ENCODE data around the gene RASAL2. TPM values are rescaled to one million over a fixed set of nuclear protein-coding genes. Genes with fewer than 3 reads are reported as not detected.
A peak's percentile ranks its signal among the peaks of the same experiment; 100 is the strongest.
"Not testable (repeated sequence)": the region's sequence is repeated elsewhere in the genome, so short reads cannot be mapped to it uniquely, and the experiment has no call there.

Gene RASAL2
- total and polyA plus RNA-seq, 5 donors: 6.9 to 34.3 (median 28.4) TPM

DNA sequence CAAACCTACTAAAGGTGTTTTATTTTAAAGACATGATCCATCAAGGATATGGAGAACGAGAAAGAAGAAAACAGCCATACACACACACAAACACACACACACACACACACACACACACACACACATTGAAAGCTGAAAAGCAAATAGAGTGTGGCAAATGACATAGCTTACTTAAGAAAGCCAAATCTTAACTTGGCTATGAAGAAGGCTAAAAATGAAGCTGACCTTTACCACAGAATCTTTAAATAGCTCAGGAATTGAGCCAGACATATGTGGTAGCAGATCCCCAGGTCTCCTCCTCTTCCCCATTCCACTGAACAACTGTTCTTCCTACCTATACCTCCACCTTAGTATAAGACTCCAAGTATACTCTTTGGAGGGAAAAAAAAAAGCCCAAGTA lies 217.3 kb downstream of the RASAL2 start:
- no peaks in the 10 kb centered on the region for H3K4me1 ChIP-seq (ENCODE audit: control insufficient read depth, insufficient read depth, low read length)
- WGBS: 71% methylated on average over 1 of the region's 1 CpG
- DNase-seq: no peak
- peak; percentile 22 to 57 for ATAC-seq
- intact Hi-C loops (cut with DNase I): loop anchor here in 3 of 4 donors (5.0 to 10.0 kb wide), 3 partner anchors 181 to 194 kb away; no protein-coding TSS in a partner anchor
- H3K9me3 ChIP-seq (ENCODE audit: control insufficient read depth, low read length): no peaks in the 10 kb centered on the region
- H3K27me3 ChIP-seq (ENCODE audit: control insufficient read depth, insufficient read depth): no peaks in the 10 kb centered on the region
- no peak overlapping the region for H3K27ac ChIP-seq (ENCODE audit: low read length)
- no peak overlapping the region for H3K4me3 ChIP-seq (ENCODE audit: low read length)

- DNase-seq; intact Hi-C loops (cut with DNase I); H3K4me1 ChIP-seq (ENCODE audit: control insufficient read depth, insufficient read depth, low read length); H3K9me3 ChIP-seq (ENCODE audit: control insufficient read depth, low read length); ATAC-seq; H3K4me3 ChIP-seq (ENCODE audit: low read length); H3K27ac ChIP-seq (ENCODE audit: low read length); H3K27me3 ChIP-seq (ENCODE audit: control insufficient read depth, insufficient read depth): not testable (repeated sequence)
- WGBS: 80% methylated on average over 26 of the region's 30 CpGs
Measured at GRCh38 chr1:178320280-178320982, 226.5 kb downstream of the RASAL2 start.

DNA sequence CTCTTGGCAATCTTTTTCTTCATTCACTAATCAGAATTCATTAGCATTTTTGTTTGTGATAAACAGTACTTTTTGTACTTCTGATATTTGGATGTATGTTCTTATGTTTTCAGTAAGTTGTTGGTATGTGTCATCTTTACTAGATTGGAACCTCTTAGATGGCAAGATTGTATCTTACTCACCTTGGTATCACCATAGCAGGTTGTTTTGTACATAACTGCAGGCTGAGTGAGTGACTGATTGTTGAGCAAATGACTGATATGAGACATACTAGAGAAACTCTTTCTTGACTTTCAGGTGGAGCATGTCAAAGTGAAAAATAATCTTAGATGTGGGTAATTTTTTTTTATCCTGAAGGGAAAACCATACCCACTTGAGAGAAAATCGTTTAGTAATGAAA lies 229.2 kb downstream of the RASAL2 start:
- no peak for ATAC-seq
- intact Hi-C loops (cut with DNase I): no loop called here
- H3K9me3 ChIP-seq (ENCODE audit: control insufficient read depth, low read length): no peaks in the 10 kb centered on the region
- no peak for DNase-seq
- 68% methylated on average over 1 of the region's 1 CpG for WGBS
- H3K4me3 ChIP-seq (ENCODE audit: low read length): no peak overlapping the region
- no peak overlapping the region for H3K27ac ChIP-seq (ENCODE audit: low read length)
- no peaks in the 10 kb centered on the region for H3K27me3 ChIP-seq (ENCODE audit: control insufficient read depth, insufficient read depth)
- H3K4me1 ChIP-seq (ENCODE audit: control insufficient read depth, insufficient read depth, low read length): peaks cover 1% of the 10 kb centered on the region

DNA sequence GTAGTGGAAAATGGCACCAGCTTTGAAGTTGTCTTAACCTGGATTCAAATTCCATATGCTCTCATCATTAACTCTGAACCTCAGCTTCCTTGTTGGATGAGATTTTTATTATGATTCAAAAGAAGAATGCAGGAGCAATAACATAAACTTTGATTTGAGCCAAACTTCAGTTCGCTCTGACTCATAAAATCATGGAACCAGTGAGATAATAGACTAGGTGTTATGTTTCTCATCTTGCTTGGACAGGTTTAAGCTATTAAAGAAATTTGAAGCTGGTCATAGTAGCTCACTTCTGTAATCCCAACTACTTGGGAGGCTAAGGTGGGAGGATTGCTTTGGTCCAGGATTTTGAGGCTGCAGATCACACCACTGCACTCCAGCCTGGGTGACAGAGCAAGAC lies 230.1 kb downstream of the RASAL2 start:
- intact Hi-C loops (cut with DNase I): no loop called here
- Histone ChIP-seq H3K27ac (ENCODE audit: low read length) (no peak overlapping the region), H3K27me3 (ENCODE audit: control insufficient read depth, insufficient read depth) (no peaks in the 10 kb centered on the region), H3K4me3 (ENCODE audit: low read length) (no peak overlapping the region), H3K4me1 (ENCODE audit: control insufficient read depth, insufficient read depth, low read length) (peaks cover 1% of the 10 kb centered on the region), H3K9me3 (ENCODE audit: control insufficient read depth, low read length) (no peaks in the 10 kb centered on the region)
- WGBS: 94% methylated on average over 1 of the region's 1 CpG
- DNase-seq (no peak), ATAC-seq (no peak)

DNA sequence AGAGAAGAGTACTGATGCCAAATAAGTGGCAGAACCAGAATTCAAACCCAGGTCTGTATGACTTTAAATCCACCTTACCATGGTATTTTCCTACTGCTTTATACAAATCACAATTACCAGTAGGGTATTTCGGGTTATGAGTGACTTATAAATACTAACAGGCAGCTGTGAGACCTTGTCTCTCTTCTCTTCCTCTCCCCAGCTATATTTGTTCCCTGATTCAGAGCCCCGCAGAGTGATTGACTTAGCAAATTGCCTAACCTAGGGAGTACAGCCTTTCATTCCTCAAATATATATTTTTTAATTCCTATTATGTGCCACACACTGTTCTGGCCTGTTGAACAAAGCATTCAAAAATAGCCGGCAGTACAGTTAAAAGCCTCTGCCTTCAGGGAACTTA lies 234.8 kb downstream of the RASAL2 start:
- intact Hi-C loops (cut with DNase I): no loop called here
- ATAC-seq (peak in 1 of 2 donors; percentile 57), DNase-seq (no peak)
- WGBS: 86% methylated on average over 3 of the region's 3 CpGs
- no peaks in the 10 kb centered on the region for H3K9me3 ChIP-seq (ENCODE audit: control insufficient read depth, low read length)
- peaks cover 3% of the 10 kb centered on the region for H3K4me1 ChIP-seq (ENCODE audit: control insufficient read depth, insufficient read depth, low read length)
- H3K27ac ChIP-seq (ENCODE audit: low read length): no peak overlapping the region
- no peak overlapping the region for H3K4me3 ChIP-seq (ENCODE audit: low read length)
- H3K27me3 ChIP-seq (ENCODE audit: control insufficient read depth, insufficient read depth): no peaks in the 10 kb centered on the region

GRCh38 chr1:178330153-178330552 lies 236.2 kb downstream of the RASAL2 start:
- no peak overlapping the region for H3K4me3 ChIP-seq (ENCODE audit: low read length)

GRCh38 chr1:178330848-178331497 lies 237.1 kb downstream of the RASAL2 start:
- Histone ChIP-seq H3K27me3 (ENCODE audit: control insufficient read depth, insufficient read depth) (no peaks in the 10 kb centered on the region), H3K4me3 (ENCODE audit: low read length) (no peak overlapping the region), H3K4me1 (ENCODE audit: control insufficient read depth, insufficient read depth, low read length) (peaks cover 3% of the 10 kb centered on the region), H3K27ac (ENCODE audit: low read length) (no peak overlapping the region), H3K9me3 (ENCODE audit: control insufficient read depth, low read length) (no peaks in the 10 kb centered on the region)
- intact Hi-C loops (cut with DNase I): no loop called here
- no peak for DNase-seq
- no peak for ATAC-seq
- 82% methylated on average over 7 of the region's 7 CpGs for WGBS

More at GRCh38 chr1:178330153-178330552, 236.2 kb downstream of the RASAL2 start:
- no peaks in the 10 kb centered on the region for H3K9me3 ChIP-seq (ENCODE audit: control insufficient read depth, low read length)
- H3K4me1 ChIP-seq (ENCODE audit: control insufficient read depth, insufficient read depth, low read length): peaks cover 3% of the 10 kb centered on the region
- DNase-seq (no peak), ATAC-seq (no peak)
- no peak overlapping the region for H3K27ac ChIP-seq (ENCODE audit: low read length)
- intact Hi-C loops (cut with DNase I): no loop called here
- no peaks in the 10 kb centered on the region for H3K27me3 ChIP-seq (ENCODE audit: control insufficient read depth, insufficient read depth)
- 95% methylated on average over 1 of the region's 1 CpG for WGBS

DNA sequence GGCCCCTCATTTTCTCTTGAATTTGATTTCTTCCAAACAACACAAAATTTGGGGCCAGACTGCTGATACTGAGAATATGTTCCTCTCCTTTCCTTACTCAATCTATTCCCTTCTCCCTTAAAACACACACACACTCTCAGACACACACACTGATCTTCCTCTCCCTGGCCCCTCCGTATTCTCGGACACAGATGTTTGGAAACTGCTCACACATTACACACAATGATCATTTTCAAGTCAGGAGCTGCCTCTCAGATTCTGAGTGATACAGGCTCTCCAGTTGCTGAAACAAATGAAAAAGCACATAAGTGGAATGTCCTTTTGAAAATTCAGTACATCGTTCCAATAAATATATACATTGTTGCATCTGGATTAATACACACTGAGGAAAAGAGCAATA lies 241.5 kb downstream of the RASAL2 start:
- H3K4me1 ChIP-seq (ENCODE audit: control insufficient read depth, insufficient read depth, low read length): peaks cover 5% of the 10 kb centered on the region
- 81% methylated on average over 3 of the region's 3 CpGs for WGBS
- no peaks in the 10 kb centered on the region for H3K9me3 ChIP-seq (ENCODE audit: control insufficient read depth, low read length)
- no peak for ATAC-seq
- H3K4me3 ChIP-seq (ENCODE audit: low read length): no peak overlapping the region
- intact Hi-C loops (cut with DNase I): no loop called here
- H3K27me3 ChIP-seq (ENCODE audit: control insufficient read depth, insufficient read depth): no peaks in the 10 kb centered on the region
- DNase-seq: no peak
- H3K27ac ChIP-seq (ENCODE audit: low read length): no peak overlapping the region

DNA sequence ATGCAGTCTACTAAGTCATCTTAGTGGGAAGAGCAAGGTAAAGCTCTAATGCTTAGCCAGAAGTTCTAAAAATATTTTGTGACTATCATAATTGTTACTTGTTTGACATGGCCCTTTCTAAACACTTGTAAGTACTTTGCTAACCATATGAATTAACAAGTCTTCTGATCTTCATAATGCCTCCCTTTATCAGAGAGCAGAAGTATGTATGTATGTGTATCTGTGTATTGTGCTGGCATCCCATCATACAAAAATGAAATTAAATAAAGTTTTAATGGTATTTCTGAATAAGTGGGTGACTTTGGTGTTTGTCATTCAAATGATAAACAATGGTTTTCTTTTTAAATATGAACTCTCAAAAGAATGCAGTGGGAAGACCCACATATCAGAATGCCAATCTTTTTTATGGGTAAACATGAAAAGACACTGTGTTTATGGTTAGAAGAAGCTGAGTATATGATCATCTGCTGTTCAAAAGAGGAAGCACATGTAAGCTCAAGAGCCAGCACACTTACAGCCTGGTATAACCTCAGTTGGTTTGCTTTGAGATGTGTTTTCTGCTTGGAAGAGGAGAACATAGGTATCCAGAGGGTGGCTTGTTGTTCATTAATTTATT lies 243.3 kb downstream of the RASAL2 start:
- ATAC-seq (no peak), DNase-seq (no peak)
- intact Hi-C loops (cut with DNase I): no loop called here
- H3K27ac ChIP-seq (ENCODE audit: low read length): no peak overlapping the region
- no peaks in the 10 kb centered on the region for H3K27me3 ChIP-seq (ENCODE audit: control insufficient read depth, insufficient read depth)
- H3K4me1 ChIP-seq (ENCODE audit: control insufficient read depth, insufficient read depth, low read length): peaks cover 5% of the 10 kb centered on the region
- no peaks in the 10 kb centered on the region for H3K9me3 ChIP-seq (ENCODE audit: control insufficient read depth, low read length)
- no peak overlapping the region for H3K4me3 ChIP-seq (ENCODE audit: low read length)

GRCh38 chr1:178339834-178340233 lies 245.9 kb downstream of the RASAL2 start:
- ATAC-seq (no peak), DNase-seq (no peak)
- Histone ChIP-seq H3K27me3 (ENCODE audit: control insufficient read depth, insufficient read depth) (no peaks in the 10 kb centered on the region), H3K4me3 (ENCODE audit: low read length) (no peak overlapping the region), H3K4me1 (ENCODE audit: control insufficient read depth, insufficient read depth, low read length) (peaks cover 8% of the 10 kb centered on the region), H3K27ac (ENCODE audit: low read length) (no peak overlapping the region), H3K9me3 (ENCODE audit: control insufficient read depth, low read length) (no peaks in the 10 kb centered on the region)
- intact Hi-C loops (cut with DNase I): no loop called here
- WGBS: 61% methylated on average over 1 of the region's 1 CpG

DNA sequence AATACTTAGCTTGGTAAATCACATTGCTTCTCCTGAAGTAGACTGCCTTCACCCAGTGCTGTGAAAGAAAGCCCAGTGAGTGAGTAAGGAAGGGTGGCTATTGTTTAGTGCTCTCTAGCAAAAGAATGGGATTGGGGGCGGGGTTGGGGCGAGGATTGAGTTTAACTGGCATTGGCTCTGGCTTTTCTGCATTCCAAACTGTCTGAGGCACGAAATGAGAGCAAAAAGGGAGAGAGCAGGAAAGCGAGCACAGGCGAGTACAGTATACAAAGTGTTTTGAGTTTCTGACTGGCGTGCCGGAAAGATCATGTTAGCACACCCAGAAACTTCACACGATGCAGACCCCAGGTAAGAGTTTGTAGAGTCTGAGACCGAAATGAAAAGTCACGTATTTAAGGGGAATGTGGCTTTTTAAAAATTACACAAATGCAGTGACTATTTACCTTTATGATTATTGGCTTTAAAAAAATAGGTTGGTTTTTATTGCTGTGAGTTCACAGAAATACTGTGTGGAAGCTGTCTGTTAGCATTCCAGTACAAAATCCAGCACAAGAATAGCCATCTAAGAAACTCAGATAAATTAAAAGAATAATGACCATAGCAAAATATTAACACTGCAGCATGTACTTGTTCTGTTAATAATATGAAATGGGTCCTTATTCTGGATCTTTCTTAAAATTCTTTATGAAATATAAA lies 247.5 kb downstream of the RASAL2 start:
- intact Hi-C loops (cut with DNase I): no loop called here
- DNase-seq (peak in 2 of 3 donors; percentile 46 to 67), ATAC-seq (peak; percentile 79 to 87)
- no peaks in the 10 kb centered on the region for H3K27me3 ChIP-seq (ENCODE audit: control insufficient read depth, insufficient read depth)
- 26% methylated on average over 10 of the region's 10 CpGs for WGBS
- H3K4me1 ChIP-seq (ENCODE audit: control insufficient read depth, insufficient read depth, low read length): peaks cover 9% of the 10 kb centered on the region
- peak overlapping the region; percentile 83 for H3K27ac ChIP-seq (ENCODE audit: low read length)
- peak overlapping the region; percentile 47 for H3K4me3 ChIP-seq (ENCODE audit: low read length)
- no peaks in the 10 kb centered on the region for H3K9me3 ChIP-seq (ENCODE audit: control insufficient read depth, low read length)

Data from right cardiac atrium (tissue), 5 donors.